Inflammatory macrophage (primary cell): Measurements from ENCODE around the gene ZNF521.
A peak's percentile ranks its signal among the peaks of the same experiment; 100 is the strongest.
"Not testable (repeated sequence)": the region's sequence is repeated elsewhere in the genome, so short reads cannot be mapped to it uniquely, and the experiment has no call there.

ENCODE experiments used
- DNase-seq, 2 donors: peaks; one replicate each; pipeline ENCODE4 v3.0.0-alpha.2; 2020 to 2022

Gene ZNF521

DNA sequence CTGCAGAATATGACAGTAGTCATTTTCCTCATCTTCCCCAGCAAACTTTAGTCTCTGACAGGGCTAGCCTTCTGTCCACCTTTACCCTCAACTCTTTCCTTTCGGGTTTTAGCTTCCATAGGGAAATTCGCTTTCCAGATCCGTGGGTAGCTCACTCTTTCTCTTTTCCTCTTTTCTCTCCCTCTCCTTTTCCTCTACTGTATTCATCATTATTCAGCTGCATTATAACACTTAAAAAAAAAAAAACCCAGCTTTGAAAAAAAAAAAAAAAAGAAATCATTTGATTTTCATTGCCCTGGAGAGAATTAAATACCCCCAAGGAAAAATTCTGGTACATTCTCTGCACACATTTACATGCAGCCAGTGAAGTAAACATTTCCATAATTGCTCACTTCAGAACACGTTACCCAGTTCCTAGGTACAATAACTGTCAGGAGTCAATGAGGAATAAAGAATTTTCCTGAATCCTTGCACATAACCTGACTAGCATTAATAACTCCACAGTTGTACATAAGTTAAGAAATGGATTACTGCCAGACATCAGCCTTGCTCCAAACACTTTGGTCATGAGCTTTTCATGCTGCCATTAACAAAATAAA is 63.5 kb downstream of the ZNF521 start:
- no peak for DNase-seq

DNA sequence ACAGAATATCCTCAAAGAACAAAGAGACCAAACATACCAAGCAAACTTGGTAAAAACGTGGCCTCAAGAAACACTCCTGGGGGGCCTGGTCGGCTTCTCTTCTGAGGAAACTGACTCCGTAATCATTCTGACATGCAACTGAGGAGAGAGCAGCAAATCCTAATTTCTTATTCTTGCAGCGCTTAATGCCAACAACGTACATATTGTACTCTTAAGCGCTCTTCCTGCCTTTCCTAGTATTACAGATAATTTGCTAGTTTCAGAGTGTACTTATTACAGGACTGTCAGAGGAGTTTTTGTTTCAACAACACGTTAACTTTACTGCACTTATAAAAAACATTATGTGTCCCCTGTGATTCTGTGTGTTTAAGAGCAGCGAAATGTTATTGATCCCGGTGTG is 64.9 kb downstream of the ZNF521 start:
- no peak for DNase-seq

GRCh38 chr18:25284861-25285550 is 67.0 kb downstream of the ZNF521 start:
- DNase-seq, result peak in 1 of 2 donors; percentile 26

- no peak for DNase-seq
Observed at GRCh38 chr18:25284281-25284680, 67.7 kb downstream of the ZNF521 start.

GRCh38 chr18:25283781-25284180 is 68.2 kb downstream of the ZNF521 start:
- no peak for DNase-seq

DNA sequence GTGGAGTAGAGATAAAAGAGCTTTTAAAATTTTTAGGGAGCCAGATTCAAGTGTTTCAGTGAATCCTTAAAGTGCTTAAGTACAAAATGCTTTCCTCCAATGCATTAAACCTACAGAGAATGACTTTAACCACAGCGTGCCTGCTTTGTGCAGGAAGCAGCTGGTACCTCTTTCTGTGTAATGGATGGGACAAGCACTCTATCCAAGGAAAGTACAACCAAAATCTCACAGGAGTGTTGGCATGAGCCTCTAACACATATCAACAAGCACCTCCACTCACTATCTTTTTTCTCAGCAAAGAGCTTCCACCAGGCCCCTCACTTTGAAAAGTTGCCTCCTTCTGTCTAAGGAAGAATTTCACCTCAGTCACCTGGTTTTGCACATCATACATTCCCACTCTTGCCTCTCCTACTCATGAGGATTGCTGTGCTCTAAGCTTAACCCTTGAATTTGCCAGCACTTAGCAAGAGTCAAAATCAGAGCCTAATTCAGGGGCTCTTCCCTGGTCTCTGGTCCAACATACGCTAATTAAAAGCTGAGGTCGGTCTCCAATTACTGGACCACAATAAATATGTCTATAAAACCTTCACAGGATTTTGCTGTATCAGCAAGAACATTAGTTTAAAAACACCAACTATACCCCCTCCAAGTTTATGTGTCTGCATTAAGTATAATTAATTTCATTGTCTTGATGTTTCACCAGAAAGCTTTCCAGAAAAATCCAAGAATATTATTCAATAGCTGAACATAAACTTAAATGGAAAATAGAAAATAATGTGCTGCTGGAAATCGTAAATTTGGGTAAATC is 68.9 kb downstream of the ZNF521 start:
- no peak for DNase-seq

- no peak for DNase-seq
Observed at GRCh38 chr18:25282282-25282681, 69.7 kb downstream of the ZNF521 start.

GRCh38 chr18:25281556-25281955 is 70.4 kb downstream of the ZNF521 start:
- peak; percentile 11 to 28 for DNase-seq

- DNase-seq, result no peak
Observed at GRCh38 chr18:25279961-25280360, 72.0 kb downstream of the ZNF521 start.

DNA sequence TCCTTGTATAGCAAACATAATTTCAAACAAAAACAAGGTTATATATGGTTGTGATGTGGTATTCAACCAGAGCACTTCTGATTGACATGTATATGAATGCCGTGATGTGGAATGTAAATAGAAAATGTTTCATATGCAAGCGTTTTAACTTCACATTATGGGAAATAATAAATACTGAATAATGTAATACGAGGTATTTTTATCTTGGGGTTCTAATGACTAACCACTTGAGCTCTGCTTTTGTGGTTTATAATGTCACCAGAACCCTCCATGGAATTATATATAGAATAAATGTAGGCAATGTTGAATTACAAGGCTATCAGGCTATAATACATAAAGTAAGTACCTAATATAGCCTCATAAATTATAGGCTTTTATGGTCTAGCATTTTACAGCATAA is 72.4 kb downstream of the ZNF521 start:
- DNase-seq, result no peak

DNA sequence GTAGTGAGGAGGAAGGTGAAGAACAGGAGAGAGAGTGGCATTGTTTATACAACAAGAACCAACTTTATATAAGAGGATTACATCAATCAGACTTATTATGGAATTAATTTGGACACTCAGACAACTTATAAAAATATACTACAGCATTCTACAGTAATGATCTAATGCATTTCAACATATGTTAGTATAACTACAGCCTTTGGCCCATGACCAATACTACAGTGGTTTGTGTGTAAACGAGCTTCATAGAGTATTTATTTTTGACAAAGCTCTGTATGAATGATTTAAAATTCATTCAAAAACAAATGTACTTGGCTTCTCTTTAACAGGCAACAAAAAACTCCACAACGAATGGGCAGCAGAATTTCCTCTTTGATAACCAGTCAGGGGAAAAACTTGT is 72.8 kb downstream of the ZNF521 start:
- no peak for DNase-seq

DNA sequence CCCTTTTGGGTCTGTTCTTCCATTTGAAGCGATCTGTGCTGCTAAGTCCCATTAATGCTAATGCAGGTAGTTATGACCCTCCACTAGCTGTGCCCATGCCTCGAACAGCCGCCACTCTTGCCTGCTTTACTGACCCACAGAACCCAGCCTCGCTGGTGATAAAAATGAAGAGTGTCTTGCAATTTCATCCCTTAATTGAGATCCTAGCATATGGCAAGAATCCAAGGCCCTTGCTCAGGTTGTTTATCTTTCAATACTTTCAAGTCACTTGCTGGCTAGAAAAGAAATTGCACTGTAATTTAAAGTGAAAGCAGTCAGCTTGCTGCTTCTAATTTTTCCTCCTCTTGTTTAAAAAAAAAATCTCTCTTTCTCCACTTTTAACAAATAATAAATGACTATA is 73.6 kb downstream of the ZNF521 start:
- no peak for DNase-seq

DNA sequence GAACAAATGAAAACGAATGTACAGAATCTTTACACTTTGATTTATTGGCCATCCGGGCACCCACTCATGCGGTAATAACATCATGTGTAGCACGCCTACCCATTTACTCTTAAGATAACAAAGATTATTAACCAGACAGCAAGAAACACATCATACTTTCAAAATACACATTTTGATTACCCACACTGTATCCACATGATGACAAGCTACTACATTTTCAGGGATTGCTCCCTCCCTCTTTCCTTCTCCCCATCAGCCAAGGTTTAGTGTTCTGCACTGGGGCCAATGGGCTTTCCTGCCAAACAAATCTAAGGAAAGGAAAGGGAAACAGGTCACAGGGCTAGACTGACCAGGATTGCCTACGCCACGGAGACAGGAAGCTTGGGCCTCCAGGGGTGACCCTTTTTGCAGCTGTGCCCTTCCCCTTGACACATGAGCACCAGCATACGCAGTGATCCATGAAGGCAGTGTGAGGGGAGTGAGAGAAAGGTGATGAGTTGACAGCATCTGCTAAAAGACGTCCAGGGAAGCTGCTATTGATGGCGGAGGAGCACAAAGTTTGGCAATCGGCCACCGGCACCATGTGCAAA is 76.5 kb downstream of the ZNF521 start:
- DNase-seq, result no peak

DNA sequence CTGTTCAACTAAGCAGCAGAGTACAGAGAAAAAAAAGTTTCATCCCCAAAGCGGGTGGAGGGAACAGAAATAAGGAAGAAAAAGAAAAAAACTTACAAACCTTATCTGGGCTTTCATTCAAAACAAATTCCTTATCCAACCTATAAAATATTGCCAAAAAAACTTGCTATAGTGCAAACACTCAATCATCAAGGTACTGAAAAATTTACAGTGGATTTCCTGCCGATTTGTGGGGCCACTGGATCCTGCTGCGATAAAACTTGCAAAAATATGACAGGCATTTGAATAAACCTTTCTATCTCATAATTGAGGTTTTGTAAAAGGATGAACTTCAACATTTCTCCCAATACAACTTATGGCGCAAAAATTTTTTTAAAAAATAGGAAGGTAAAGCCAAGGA is 77.0 kb downstream of the ZNF521 start:
- no peak for DNase-seq

- DNase-seq, result not testable (repeated sequence)
Observed at GRCh38 chr18:25266931-25267527, 84.9 kb downstream of the ZNF521 start.

- DNase-seq, result no peak
Observed at GRCh38 chr18:25262920-25263319, 89.0 kb downstream of the ZNF521 start.

GRCh38 chr18:25261768-25262167 is 90.2 kb downstream of the ZNF521 start:
- no peak for DNase-seq

GRCh38 chr18:25256439-25256838 is 95.5 kb downstream of the ZNF521 start:
- no peak for DNase-seq

DNA sequence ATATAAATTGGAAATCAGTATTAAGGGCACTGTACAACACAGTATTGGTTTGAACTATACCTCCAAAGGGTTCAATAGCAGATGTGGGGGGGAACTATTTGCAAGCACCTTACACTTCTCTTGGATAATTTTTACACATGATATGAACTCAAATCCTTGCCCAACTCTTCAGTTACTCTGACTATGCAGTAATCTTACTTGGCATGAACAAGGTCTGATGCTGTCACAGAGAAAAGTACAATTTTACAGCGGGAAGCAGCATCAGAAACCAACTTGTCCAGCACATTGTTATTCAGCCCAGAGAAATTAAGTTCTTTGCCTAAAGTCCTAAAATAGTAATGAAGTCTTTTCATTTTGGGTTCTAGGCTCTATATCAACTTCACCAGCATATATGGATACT is 98.2 kb downstream of the ZNF521 start:
- no peak for DNase-seq

- DNase-seq, result no peak
Observed at GRCh38 chr18:25253136-25253535, 98.8 kb downstream of the ZNF521 start.

DNA sequence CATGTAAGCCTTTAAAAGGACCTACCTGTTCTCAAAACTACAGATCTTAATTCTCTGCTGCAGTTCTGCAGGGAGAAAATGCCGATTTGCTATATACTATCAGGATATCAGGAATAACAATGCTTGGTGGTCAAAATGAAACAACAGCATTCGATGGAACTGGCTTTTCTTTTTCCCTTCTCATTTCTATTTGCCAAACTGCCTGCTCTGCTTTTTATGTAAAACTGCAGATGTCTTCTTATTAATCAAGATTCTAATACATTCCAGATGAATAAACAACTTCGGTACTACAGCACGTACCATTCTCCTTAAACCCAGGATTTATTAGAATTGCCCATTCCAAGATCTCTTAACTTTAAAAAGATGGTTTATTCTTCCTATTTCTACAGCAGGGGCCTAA is 100.9 kb downstream of the ZNF521 start:
- DNase-seq, result no peak

DNA sequence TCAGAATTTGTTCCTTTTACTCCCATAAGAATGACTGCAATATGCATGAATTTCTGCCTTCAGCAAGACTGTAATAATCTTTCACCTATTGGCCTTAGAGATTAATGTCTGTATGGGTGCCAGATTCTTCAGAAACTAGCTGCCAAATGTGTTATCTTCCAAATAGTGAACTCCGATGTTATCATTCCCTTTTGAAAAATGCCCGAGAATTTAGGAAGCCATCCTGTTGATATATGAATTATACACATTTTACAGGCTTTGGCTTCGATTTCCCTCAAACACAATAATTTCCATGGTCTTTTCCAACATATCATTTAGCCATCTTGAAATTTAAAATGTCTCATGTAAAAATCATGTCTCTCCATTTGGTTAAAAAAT is 101.5 kb downstream of the ZNF521 start:
- no peak for DNase-seq

DNA sequence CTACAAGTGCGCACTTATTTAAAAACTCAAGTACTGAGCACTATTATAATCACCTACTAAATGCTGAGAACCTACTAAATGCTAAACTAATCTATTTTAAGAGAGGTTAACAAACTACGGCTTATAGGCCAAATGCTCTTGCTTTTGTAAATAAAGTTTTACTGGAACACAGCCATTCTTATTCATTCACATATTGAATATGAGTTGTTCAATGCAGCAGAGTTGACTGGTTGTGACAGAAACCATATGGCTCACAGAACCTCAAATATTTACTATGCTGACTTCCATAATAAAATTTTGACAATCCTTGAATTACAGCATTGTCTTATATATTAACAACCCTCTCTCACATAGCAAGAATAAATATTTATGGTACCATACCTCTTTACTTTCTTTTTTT is 103.2 kb downstream of the ZNF521 start:
- DNase-seq, result no peak
